GM12801 (cell line): ENCODE measurements around the gene HELZ.

Experiments used
- TF ChIP-seq, protein P1 (sequence below): IDR thresholded peaks from one replicate; pipeline ENCODE4 v1.5.1; 2011; ENCODE audit warnings: control low read depth; ENCODE audit not compliant: insufficient read length; ENCODE audit errors: extremely low read depth

HELZ gene

DNA sequence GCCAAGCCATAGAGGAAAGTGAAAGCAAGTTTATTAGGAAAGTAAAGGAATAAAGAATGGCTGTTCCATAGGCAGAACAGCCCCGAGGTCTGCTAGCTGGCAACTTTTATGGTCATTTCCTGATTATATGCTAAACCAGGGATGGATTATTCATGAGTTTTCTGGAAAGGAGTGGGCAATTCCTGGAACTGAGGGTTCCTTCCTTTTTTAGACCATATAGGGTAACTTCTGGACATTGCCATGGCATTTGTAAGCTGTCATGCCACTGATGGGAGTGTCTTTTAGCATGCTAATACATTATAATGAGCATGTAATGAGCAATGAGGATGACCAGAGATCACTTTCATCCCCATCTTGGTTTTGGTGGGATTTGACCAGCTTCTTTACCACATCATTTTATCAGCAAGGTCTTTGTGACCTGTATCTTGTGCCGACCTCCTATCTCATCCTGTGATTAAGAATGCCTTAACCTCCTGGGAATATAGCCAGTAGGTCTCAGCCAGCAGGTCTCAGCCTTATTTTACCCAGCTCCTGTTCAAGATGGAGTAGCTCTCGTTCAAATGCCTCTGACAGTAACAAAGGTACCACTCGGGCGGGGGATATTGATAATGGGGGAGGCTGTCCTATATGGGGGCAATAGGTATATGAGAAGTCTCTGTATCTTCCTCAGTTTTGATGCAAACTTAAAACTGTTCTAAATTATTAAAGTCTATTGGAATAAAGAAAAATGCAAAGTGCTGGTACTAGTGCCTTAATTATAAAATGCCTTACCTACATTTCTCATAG lies 38.9 kb upstream of the HELZ start:
- TF ChIP-seq, protein P1, sequence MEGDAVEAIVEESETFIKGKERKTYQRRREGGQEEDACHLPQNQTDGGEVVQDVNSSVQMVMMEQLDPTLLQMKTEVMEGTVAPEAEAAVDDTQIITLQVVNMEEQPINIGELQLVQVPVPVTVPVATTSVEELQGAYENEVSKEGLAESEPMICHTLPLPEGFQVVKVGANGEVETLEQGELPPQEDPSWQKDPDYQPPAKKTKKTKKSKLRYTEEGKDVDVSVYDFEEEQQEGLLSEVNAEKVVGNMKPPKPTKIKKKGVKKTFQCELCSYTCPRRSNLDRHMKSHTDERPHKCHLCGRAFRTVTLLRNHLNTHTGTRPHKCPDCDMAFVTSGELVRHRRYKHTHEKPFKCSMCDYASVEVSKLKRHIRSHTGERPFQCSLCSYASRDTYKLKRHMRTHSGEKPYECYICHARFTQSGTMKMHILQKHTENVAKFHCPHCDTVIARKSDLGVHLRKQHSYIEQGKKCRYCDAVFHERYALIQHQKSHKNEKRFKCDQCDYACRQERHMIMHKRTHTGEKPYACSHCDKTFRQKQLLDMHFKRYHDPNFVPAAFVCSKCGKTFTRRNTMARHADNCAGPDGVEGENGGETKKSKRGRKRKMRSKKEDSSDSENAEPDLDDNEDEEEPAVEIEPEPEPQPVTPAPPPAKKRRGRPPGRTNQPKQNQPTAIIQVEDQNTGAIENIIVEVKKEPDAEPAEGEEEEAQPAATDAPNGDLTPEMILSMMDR: no peak

DNA sequence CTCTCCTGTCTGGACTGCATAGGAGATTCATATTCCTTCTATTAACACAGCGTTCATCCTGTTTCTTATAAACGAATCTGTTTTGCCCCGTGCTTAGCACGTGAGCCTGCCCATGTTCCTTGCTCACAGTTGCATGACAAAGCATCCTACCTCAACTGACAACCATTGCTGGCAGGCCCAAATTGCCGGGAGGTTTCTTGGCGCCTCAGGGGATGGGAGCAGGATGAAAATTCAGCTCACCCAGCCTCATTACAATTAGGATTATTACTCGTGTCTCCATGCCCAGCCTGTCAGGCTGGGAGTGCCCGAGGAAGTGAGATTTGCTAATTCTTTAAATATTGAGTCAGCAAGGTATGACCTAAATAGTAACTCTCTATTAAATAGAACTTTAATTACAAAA lies 36.7 kb upstream of the HELZ start:
- TF ChIP-seq, protein P1: no peak

DNA sequence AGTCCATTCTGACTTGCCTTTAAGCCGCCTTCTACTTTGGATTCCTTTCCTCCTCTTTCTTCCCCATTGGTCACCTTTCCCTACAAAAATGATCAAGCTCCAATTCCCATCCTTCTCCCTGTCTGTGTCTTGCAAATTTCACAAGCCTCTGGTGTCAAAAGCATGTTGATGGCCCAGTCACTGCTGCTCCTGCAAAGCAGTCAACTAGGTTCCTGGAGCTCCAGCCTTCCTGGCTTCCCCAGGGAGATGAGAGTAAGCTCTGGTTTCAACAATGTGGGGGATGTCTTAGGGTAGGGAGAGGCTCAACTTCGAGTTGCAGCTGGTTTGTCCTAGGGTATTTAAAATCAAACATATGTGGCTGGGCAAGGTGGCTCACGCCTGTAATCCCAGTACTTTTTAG lies 36.1 kb upstream of the HELZ start:
- TF ChIP-seq, protein P1: no peak

DNA sequence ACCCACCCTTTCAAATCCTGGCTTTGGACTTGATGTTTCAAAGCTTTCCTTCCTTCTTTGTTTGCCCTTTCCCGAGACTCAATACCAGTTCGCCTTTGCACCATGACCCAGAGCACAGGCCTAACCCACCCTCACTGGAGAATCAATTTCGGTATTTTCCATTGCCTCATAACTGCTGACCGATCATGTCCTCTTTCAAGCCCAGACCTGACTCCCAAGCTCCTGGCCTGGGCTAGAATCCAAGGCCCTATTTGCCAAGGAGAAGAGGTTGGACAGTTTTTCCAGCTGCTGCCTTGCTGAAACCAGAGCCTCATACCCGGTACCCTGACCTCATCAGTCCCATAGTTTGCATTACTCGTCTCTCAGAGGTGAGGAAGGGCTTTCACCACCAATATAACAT lies 35.3 kb upstream of the HELZ start:
- TF ChIP-seq, protein P1: no peak

DNA sequence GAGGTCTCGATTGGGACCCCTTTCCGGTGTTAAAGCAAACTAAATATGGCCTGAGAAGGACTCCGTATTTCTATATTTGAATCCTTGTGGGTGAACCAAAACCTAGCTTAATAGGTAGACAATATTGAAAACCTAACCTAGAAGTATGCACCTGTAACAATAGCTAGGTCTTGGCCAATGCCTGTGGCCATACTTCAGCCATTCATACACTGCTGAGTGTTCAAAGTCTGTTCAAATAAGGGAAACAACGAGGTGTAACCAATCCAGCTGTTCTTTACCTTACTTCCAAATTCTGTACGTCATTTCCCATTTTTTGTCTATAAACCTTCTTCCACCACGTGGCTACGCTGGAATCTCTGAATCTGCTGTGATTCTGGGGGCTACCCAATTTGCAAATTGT lies 34.1 kb upstream of the HELZ start:
- TF ChIP-seq, protein P1: no peak

DNA sequence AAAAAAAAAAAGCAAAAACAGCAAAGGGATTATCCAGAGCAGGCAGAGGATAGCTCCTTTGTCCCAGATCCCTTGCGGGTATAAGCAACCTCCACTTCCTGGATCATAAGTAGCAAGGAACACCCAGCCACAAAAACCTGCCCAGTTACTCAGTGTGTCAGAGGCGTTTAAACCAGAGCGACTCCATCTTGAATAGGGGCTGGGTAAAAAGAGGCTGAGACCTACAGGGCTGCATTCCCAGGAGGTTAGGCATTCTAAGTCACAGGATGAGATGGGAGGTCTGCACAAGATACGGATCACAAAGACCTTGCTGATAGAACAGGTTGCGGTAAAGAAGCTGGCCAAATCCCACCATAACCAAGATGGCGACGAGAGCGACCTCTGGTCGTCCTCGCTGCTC lies 33.4 kb upstream of the HELZ start:
- TF ChIP-seq, protein P1: no peak

DNA sequence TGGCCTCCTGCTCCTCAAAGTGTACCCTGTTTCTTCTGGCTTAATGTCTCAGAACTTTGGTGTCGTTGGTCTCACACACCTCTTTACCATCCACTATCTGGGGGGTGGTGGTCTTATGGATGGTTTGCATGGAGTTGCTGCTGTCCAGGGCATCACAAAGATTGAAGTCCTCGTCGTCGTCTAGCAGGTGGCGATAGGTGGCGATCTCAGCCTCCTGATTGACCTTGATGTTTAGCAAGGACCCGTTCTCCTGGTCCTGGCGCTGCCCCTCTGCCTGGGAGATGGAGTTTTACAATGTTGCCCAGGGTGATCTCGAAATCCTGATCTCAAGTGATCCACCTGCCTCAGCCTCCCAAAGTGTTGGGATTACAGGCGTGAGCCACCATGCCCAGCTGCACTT lies 31.1 kb upstream of the HELZ start:
- TF ChIP-seq, protein P1: no peak
